HG03432 (cell line): ENCODE data around the gene RPL10.

ENCODE experiments used
- ATAC-seq: cut with Tn5 transposase; IDR thresholded peaks from one replicate; pipeline ENCODE4 v1.9.1; 2021; ENCODE audit warnings: mild to moderate bottlenecking, moderate library complexity; ENCODE audit not compliant: unreplicated experiment

The RPL10 gene

DNA sequence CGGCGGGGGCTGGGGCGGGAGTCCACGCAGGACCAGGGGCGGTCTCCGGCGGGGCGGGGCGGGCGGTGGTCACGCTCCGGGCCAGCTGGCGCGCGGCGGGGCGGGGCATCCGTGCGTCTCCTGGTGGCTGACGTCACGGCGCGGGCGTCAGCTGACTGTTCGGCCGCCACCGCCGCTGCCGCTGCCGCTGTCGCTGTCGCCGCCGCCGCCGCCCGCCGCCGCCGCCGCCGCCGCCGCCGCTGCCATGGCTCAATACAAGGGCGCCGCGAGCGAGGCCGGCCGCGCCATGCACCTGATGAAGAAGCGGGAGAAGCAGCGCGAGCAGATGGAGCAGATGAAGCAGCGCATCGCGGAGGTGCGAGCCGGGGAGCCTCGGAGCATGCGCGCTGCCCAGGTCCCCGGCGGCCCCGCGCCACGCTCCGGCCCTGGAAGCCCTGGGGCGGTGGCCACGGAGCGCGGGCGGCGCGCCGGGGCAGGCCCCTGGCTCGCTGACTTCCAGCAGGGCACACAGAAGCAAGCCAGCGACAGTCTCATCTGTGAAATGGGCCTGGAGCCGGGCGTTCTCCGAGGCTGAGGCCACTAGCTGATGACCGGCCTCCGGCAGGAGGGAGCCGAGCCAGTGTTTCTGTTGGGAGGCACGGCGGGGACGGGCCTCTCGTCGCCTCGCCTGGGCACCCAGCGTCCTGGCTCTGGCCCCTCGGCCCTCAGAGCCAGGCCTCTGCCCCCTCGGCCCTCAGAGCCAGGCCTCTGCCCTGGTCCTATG is 46.0 kb downstream of the RPL10 start, which contains the start of gene FAM50A:
TSS of gene FAM50A (plus strand) at position 150 of the 763 bp plus-strand sequence. CDS start at position 245, 95 bp downstream.
- ATAC-seq: peak; percentile 79

DNA sequence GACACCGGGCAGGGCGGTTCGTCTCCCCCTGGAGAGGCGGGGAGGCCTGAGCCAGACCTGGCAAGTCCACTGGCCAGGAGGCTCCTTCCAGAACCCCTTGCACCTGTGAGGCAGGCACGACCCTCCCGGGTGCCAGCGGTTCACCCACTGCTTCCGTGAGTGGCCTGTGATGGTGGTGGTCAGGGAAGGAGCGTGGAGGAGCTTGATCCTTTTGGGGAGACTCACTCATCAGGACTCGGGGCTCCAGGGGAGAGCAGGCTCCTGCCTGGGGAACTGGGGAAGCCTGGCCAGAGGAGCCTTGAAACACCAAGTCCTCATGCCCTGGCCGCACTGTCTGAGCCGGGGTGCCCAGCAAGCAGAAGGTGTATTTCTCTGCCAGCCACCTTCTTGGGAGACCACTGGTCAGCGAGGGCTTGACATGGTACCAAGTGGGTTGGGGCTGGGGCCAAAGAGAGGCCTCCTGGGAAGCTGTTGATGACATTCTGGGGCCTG is 46.6 kb downstream of the RPL10 start:
- no peak for ATAC-seq

DNA sequence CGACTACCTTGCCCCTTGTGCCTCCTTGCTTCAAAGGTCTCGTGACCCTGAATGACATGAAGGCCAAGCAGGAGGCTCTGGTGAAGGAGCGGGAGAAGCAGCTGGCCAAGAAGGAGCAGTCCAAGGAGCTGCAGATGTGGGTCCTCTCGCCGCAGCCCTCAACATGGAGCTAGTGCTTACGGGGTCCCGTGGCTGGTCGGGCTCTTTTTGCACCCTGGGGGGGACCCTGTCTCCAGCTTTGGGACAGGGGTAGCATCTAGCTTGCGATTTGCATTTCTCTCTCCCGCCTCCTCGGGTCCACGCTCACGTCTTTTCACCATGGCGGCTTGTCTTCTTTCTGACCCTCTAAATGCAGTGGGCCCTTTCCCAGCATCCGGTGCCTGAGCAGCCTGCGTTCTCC is 47.6 kb downstream of the RPL10 start:
- ATAC-seq: no peak

DNA sequence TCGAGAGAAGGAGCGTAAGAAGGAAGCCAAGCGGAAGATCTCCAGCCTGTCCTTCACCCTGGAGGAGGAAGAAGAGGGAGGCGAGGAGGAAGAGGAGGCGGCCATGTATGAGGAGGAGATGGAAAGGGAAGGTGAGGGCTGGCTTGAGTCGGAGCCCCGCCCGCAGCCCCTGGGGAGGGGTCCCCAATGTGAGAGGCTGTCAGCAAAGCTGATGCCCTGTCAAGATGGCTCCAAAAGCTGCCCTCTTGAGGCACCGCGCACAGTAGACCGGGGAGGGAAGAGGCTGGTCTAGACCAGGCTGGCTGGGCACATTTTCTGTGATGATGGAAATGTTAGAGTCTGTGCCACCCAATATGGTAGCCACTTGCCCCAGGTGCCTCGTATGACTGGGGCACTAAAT is 48.3 kb downstream of the RPL10 start:
- ATAC-seq: no peak

DNA sequence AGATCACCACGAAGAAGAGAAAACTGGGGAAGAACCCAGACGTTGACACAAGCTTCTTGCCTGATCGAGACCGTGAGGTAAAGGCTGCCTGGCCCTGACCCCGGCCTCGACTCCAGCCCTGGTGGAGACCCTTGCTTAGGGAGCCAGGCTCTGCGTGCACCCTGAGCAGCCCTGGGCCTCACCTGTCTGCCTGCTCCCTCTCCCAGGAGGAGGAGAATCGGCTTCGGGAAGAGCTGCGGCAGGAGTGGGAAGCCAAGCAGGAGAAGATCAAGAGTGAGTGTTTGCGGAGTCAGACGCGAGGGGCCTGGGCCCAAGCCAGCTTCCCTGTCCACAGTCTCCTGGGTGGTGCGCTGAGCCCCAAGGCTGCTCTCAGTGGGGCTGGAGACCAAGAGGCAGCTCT is 50.3 kb downstream of the RPL10 start:
- ATAC-seq: no peak

DNA sequence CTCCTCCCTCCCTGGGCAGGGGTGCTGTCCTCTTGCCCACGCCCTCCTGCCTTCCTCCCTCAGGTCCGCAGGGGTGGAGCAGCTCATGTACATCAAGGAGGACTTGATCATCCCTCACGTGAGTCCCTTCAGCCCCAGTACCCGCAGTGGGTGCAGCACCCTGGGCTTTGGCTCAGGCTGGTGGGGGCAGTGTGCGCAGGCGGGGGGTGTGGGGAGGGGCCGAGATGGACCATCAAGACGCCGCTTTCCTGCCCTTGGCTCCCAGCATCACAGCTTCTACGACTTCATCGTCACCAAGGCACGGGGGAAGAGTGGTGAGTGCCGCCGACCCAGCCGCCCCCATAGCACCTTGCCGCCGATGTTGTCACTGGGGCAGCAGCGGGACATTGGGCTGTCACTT is 51.4 kb downstream of the RPL10 start:
- ATAC-seq: no peak

DNA sequence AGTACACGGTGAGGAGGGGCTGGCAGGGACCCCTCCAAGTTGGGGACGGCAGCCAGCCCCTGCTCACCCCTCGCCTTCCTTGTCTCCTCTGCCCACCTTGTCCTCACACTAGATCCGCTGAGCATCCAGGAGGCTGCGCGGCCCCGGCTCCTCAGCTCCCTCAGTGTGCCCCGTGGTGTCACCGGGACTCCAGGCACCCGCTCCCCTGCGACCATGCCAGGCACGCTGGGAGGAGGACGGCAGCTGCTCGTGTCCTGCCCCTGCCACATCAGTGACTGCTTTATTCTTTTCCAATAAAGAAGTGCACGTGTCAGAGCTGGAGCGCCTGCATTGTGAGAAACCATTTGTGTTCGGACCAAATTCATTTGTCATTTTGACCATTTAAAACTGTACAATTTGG is 52.1 kb downstream of the RPL10 start:
- no peak for ATAC-seq
